SJCRH30 (cell line): Measurements from ENCODE around the gene PKD2. TPM values are rescaled to one million over a fixed set of nuclear protein-coding genes. Genes with fewer than 3 reads are reported as not detected.
A peak's percentile ranks its signal among the peaks of the same experiment; 100 is the strongest.
"Not testable (repeated sequence)": the region's sequence is repeated elsewhere in the genome, so short reads cannot be mapped to it uniquely, and the experiment has no call there.

ENCODE experiments used
- DNase-seq, 2 experiments: peaks; one replicate each; pipeline ENCODE4 v3.0.0-alpha.2; 2015 to 2020
- H3K27ac ChIP-seq: fragments of 250-450 bp; sonication (Bioruptor Pico); 2 replicates; pipeline ENCODE4 v1.5.1; 2020; ENCODE audit warnings: mild to moderate bottlenecking, moderate library complexity
- H3K27me3 ChIP-seq: fragments of 250-450 bp; sonication (Bioruptor Pico); 2 replicates; pipeline ENCODE4 v1.5.1; 2020; ENCODE audit warnings: mild to moderate bottlenecking, moderate library complexity
- H3K36me3 ChIP-seq: fragments of 250-450 bp; sonication (Bioruptor Pico); 2 replicates; pipeline ENCODE4 v1.5.1; 2020; ENCODE audit warnings: mild to moderate bottlenecking, moderate library complexity
- H3K4me1 ChIP-seq: fragments of 250-450 bp; sonication (Bioruptor Pico); 2 replicates; pipeline ENCODE4 v1.5.1; 2020; ENCODE audit warnings: mild to moderate bottlenecking, moderate library complexity
- H3K4me3 ChIP-seq: fragments of 250-450 bp; sonication (Bioruptor Pico); 2 replicates; pipeline ENCODE4 v1.5.1; 2020; ENCODE audit warnings: mild to moderate bottlenecking, moderate library complexity
- H3K9me3 ChIP-seq: fragments of 250-450 bp; sonication (Bioruptor Pico); replicated peaks from 2 replicates; pipeline ENCODE4 v1.5.1; 2020; ENCODE audit warnings: mild to moderate bottlenecking, moderate library complexity
- total RNA-seq: library from RNA; depleted of rRNA; stranded (reverse); fragments of >200 nt; shearing (Covaris generic); gene quantifications from 2 replicates; pipeline ENCODE4 v1.2.3, GENCODE V29; 2014

Gene PKD2
- total RNA-seq, 1 experiment from 2014 or later, result 34.2 TPM

GRCh38 chr4:87978681-87979080 is 28.8 kb upstream of the PKD2 start:
- Histone ChIP-seq H3K36me3 (no peaks in the 10 kb centered on the region), H3K4me3 (no peak overlapping the region), H3K27me3 (0 out of 2 replicates have a peak, but pooled peaks cover 2% of the 10 kb centered on the region), H3K27ac (no peak overlapping the region), H3K9me3 (no peaks in the 10 kb centered on the region), H3K4me1 (peaks cover 5% of the 10 kb centered on the region; the same call in 1 of the 2 replicates)
- DNase-seq, result no peak

- no peak for DNase-seq
- Histone ChIP-seq H3K36me3 (no peaks in the 10 kb centered on the region), H3K27ac (no peak overlapping the region), H3K4me3 (no peak overlapping the region), H3K9me3 (no peaks in the 10 kb centered on the region), H3K4me1 (peaks cover 5% of the 10 kb centered on the region; the same call in 1 of the 2 replicates), H3K27me3 (0 out of 2 replicates have a peak, but pooled peaks cover 2% of the 10 kb centered on the region)
Measured at GRCh38 chr4:87979810-87980209, 27.6 kb upstream of the PKD2 start.

GRCh38 chr4:87981486-87981885 is 25.9 kb upstream of the PKD2 start:
- no peaks in the 10 kb centered on the region for H3K27me3 ChIP-seq
- H3K36me3 ChIP-seq, result no peaks in the 10 kb centered on the region
- H3K27ac ChIP-seq, result no peak overlapping the region
- no peak for DNase-seq
- H3K4me1 ChIP-seq, result no peaks in the 10 kb centered on the region
- no peak overlapping the region for H3K4me3 ChIP-seq
- H3K9me3 ChIP-seq, result no peaks in the 10 kb centered on the region

- H3K4me3 ChIP-seq, result no peak overlapping the region
- H3K27ac ChIP-seq, result no peak overlapping the region
- no peaks in the 10 kb centered on the region for H3K36me3 ChIP-seq
- H3K9me3 ChIP-seq, result no peaks in the 10 kb centered on the region
- 0 out of 2 replicates have a peak, but pooled peaks cover 4% of the 10 kb centered on the region for H3K27me3 ChIP-seq
- no peak for DNase-seq
- no peaks in the 10 kb centered on the region for H3K4me1 ChIP-seq
Measured at GRCh38 chr4:87982036-87982435, 25.4 kb upstream of the PKD2 start.

- Histone ChIP-seq H3K27ac (no peak overlapping the region), H3K9me3 (no peaks in the 10 kb centered on the region), H3K4me3 (no peak overlapping the region), H3K4me1 (no peaks in the 10 kb centered on the region), H3K27me3 (0 out of 2 replicates have a peak, but pooled peaks cover 4% of the 10 kb centered on the region), H3K36me3 (no peaks in the 10 kb centered on the region)
- no peak for DNase-seq
Measured at GRCh38 chr4:87982446-87983010, 24.9 kb upstream of the PKD2 start.

- 0 out of 2 replicates have a peak, but pooled peaks cover 4% of the 10 kb centered on the region for H3K27me3 ChIP-seq
- no peak overlapping the region for H3K27ac ChIP-seq
- H3K4me3 ChIP-seq, result no peak overlapping the region
- H3K36me3 ChIP-seq, result no peaks in the 10 kb centered on the region
- no peaks in the 10 kb centered on the region for H3K4me1 ChIP-seq
- H3K9me3 ChIP-seq, result no peaks in the 10 kb centered on the region
- DNase-seq, result no peak
Measured at GRCh38 chr4:87983996-87984395, 23.4 kb upstream of the PKD2 start.

- no peaks in the 10 kb centered on the region for H3K4me1 ChIP-seq
- DNase-seq, result peak; percentile 38 to 61
- H3K9me3 ChIP-seq, result no peaks in the 10 kb centered on the region
- no peaks in the 10 kb centered on the region for H3K36me3 ChIP-seq
- no peak overlapping the region for H3K27ac ChIP-seq
- H3K27me3 ChIP-seq, result 0 out of 2 replicates have a peak, but pooled peaks cover 4% of the 10 kb centered on the region
- no peak overlapping the region for H3K4me3 ChIP-seq
Measured at GRCh38 chr4:87985097-87985886, 22.1 kb upstream of the PKD2 start.

GRCh38 chr4:87985887-87986200 is 21.6 kb upstream of the PKD2 start:
- no peaks in the 10 kb centered on the region for H3K36me3 ChIP-seq
- no peak for DNase-seq
- H3K4me1 ChIP-seq, result no peaks in the 10 kb centered on the region
- H3K4me3 ChIP-seq, result no peak overlapping the region
- no peak overlapping the region for H3K27ac ChIP-seq
- no peaks in the 10 kb centered on the region for H3K9me3 ChIP-seq
- 0 out of 2 replicates have a peak, but pooled peaks cover 4% of the 10 kb centered on the region for H3K27me3 ChIP-seq

GRCh38 chr4:87986508-87986907 is 20.9 kb upstream of the PKD2 start:
- 0 out of 2 replicates have a peak, but pooled peaks cover 4% of the 10 kb centered on the region for H3K27me3 ChIP-seq
- H3K36me3 ChIP-seq, result no peaks in the 10 kb centered on the region
- no peak for DNase-seq
- no peak overlapping the region for H3K27ac ChIP-seq
- H3K4me1 ChIP-seq, result no peaks in the 10 kb centered on the region
- H3K9me3 ChIP-seq, result no peaks in the 10 kb centered on the region
- no peak overlapping the region for H3K4me3 ChIP-seq

GRCh38 chr4:87989765-87990164 is 17.7 kb upstream of the PKD2 start:
- Histone ChIP-seq H3K4me3 (no peak overlapping the region), H3K9me3 (no peaks in the 10 kb centered on the region), H3K4me1 (no peaks in the 10 kb centered on the region), H3K27me3 (0 out of 2 replicates have a peak, but pooled peaks cover 4% of the 10 kb centered on the region), H3K36me3 (no peaks in the 10 kb centered on the region), H3K27ac (no peak overlapping the region)
- DNase-seq, result no peak

GRCh38 chr4:87995435-87995834 is 12.0 kb upstream of the PKD2 start:
- Histone ChIP-seq H3K27me3 (0 out of 2 replicates have a peak, but pooled peaks cover 8% of the 10 kb centered on the region), H3K9me3 (no peaks in the 10 kb centered on the region; the same call in 1 of the 2 replicates), H3K4me1 (no peaks in the 10 kb centered on the region), H3K4me3 (no peak overlapping the region), H3K36me3 (no peaks in the 10 kb centered on the region), H3K27ac (no peak overlapping the region)
- no peak for DNase-seq

GRCh38 chr4:87999191-87999691 is 8.2 kb upstream of the PKD2 start:
- H3K27me3 ChIP-seq, H3K4me1 ChIP-seq, H3K9me3 ChIP-seq, H3K36me3 ChIP-seq, H3K4me3 ChIP-seq, H3K27ac ChIP-seq, DNase-seq: not testable (repeated sequence)

- Histone ChIP-seq H3K4me3 (no peak overlapping the region), H3K4me1 (peaks cover 3% of the 10 kb centered on the region; the same call in 1 of the 2 replicates), H3K36me3 (no peaks in the 10 kb centered on the region), H3K27ac (no peak overlapping the region), H3K27me3 (0 out of 2 replicates have a peak, but pooled peaks cover 5% of the 10 kb centered on the region), H3K9me3 (no peaks in the 10 kb centered on the region; the same call in 1 of the 2 replicates)
- DNase-seq, result no peak
Measured at GRCh38 chr4:88001871-88002270, 5.6 kb upstream of the PKD2 start.

GRCh38 chr4:88002786-88003185 is 4.6 kb upstream of the PKD2 start:
- H3K27ac ChIP-seq, result no peak overlapping the region
- no peaks in the 10 kb centered on the region for H3K27me3 ChIP-seq
- no peaks in the 10 kb centered on the region for H3K36me3 ChIP-seq
- H3K4me1 ChIP-seq, result peaks cover 4% of the 10 kb centered on the region; the same call in 1 of the 2 replicates
- no peaks in the 10 kb centered on the region; the same call in 1 of the 2 replicates for H3K9me3 ChIP-seq
- DNase-seq, result no peak
- no peak overlapping the region for H3K4me3 ChIP-seq

- DNase-seq, result no peak
- no peaks in the 10 kb centered on the region; the same call in 1 of the 2 replicates for H3K9me3 ChIP-seq
- H3K4me3 ChIP-seq, result no peak overlapping the region
- no peak overlapping the region for H3K27ac ChIP-seq
- no peaks in the 10 kb centered on the region for H3K36me3 ChIP-seq
- H3K4me1 ChIP-seq, result peaks cover 4% of the 10 kb centered on the region; the same call in 1 of the 2 replicates
- H3K27me3 ChIP-seq, result no peaks in the 10 kb centered on the region
Measured at GRCh38 chr4:88003261-88003660, 4.2 kb upstream of the PKD2 start.
